Small intestine (tissue), 7 donors: ENCODE measurements around the gene ESRRA. TPM values are rescaled to one million over a fixed set of nuclear protein-coding genes. Genes with fewer than 3 reads are reported as not detected.

Experiments
- DNase-seq, 2 donors: peaks; one replicate each; pipeline versions ENCODE4 v3.0.0 to v3.0.0-alpha.2; 2013
- FAIRE-seq: peaks from 2 replicates; lab custom pipeline; 2012; peaks lifted over from hg19 to GRCh38; lab: Jason Lieb, UNC
- H3K27ac ChIP-seq, 3 donors: one replicate each; pipeline ENCODE4 v1.5.1; 2013; ENCODE audit warnings: low read length in 2 of 3, mild to moderate bottlenecking in 2 of 3, control low read depth in 1 of 3, inconsistent platforms in 1 of 3, low read depth in 1 of 3, moderate library complexity in 1 of 3
- H3K27me3 ChIP-seq, 3 donors: one replicate each; pipeline ENCODE4 v1.6.1; 2013; ENCODE audit warnings: low read length in 3 of 3, inconsistent platforms in 1 of 3; ENCODE audit not compliant: control insufficient read depth in 3 of 3, insufficient read depth in 3 of 3
- H3K36me3 ChIP-seq, 3 donors: one replicate each; pipeline ENCODE4 v1.6.1; 2013; ENCODE audit warnings: low read length in 3 of 3, inconsistent platforms in 1 of 3, low read depth in 1 of 3, mild to moderate bottlenecking in 1 of 3, moderate library complexity in 1 of 3; ENCODE audit not compliant: control insufficient read depth in 3 of 3, insufficient read depth in 2 of 3
- H3K4me1 ChIP-seq, 3 donors: one replicate each; pipeline ENCODE4 v1.6.1; 2013; ENCODE audit warnings: low read length in 2 of 3, inconsistent platforms in 1 of 3, low read depth in 1 of 3, mild to moderate bottlenecking in 1 of 3, moderate library complexity in 1 of 3; ENCODE audit not compliant: control insufficient read depth in 3 of 3, insufficient read depth in 2 of 3
- H3K4me3 ChIP-seq, 3 donors: one replicate each; pipeline ENCODE4 v1.5.1; 2013; ENCODE audit warnings: low read length in 3 of 3, control low read depth in 1 of 3, inconsistent platforms in 1 of 3, low read depth in 1 of 3, mild to moderate bottlenecking in 1 of 3, moderate library complexity in 1 of 3
- H3K9me3 ChIP-seq, 2 donors: one replicate each; pipeline ENCODE4 v1.6.1; 2013; ENCODE audit warnings: low read depth in 1 of 2, low read length in 1 of 2; ENCODE audit not compliant: control insufficient read depth in 2 of 2, insufficient read depth in 1 of 2
- WGBS, 3 donors: extraction: QIAGEN DNeasy Blood & Tissue Kit; methylation state at CpG; one replicate each; pipeline ENCODE4 v1.1.7; 2013; 5-methylcytosine and 5-hydroxymethylcytosine counted together
- polyA plus RNA-seq, 4 donors: library from polyadenylated mRNA; stranded (reverse) in 3 of 4; unstranded in 1 of 4; fragments of 200-250 nt in 3 of 4; fragments of 120-200 nt in 1 of 4; gene quantifications; one replicate each; pipeline versions ENCODE4 v1.2.1 to v1.2.3, GENCODE V29; 2013
- donor health status: healthy with polysubstance abuse.
- donor health status: control.
- donor health status: control.
- donor health status: Bipolar disorder and iron deficiency.
- donor health status: healthy.

ESRRA gene
- polyA plus RNA-seq, 4 donors: 85.1 to 417 (median 298) TPM

GRCh38 chr11:64342869-64343745 is 37.8 kb downstream of the ESRRA start:
- WGBS, 3 donors: 39 to 59% (median 58%) methylated on average over 14 to 29 of the region's 29 CpGs
- no peak for FAIRE-seq
- Histone ChIP-seq H3K36me3 (peaks cover 0 to 4% (median 0%) of the 10 kb centered on the region in 3 donors), H3K27me3 (peaks cover 0 to 23% (median 0%) of the 10 kb centered on the region in 3 donors), H3K4me3 (peak overlapping the region in 1 of 3 donors; percentile 12), H3K27ac (no peak overlapping the region), H3K4me1 (peaks cover 0 to 35% (median 10%) of the 10 kb centered on the region in 3 donors), H3K9me3 (no peaks in the 10 kb centered on the region)
- no peak for DNase-seq

GRCh38 chr11:64343767-64344559 is 38.6 kb downstream of the ESRRA start:
- H3K27ac ChIP-seq: peak overlapping the region in 1 of 3 donors; percentile 15
- peaks cover 0 to 35% (median 10%) of the 10 kb centered on the region in 3 donors for H3K4me1 ChIP-seq
- H3K27me3 ChIP-seq: peaks cover 0 to 23% (median 0%) of the 10 kb centered on the region in 3 donors
- WGBS, 3 donors: 81 to 83% (median 83%) methylated on average over 15 to 18 of the region's 18 CpGs
- no peak for FAIRE-seq
- H3K9me3 ChIP-seq: no peaks in the 10 kb centered on the region
- H3K36me3 ChIP-seq: peaks cover 0 to 5% (median 0%) of the 10 kb centered on the region in 3 donors
- H3K4me3 ChIP-seq: no peak overlapping the region
- peak in 1 of 2 donors; percentile 61 for DNase-seq

- no peak for FAIRE-seq
- 96 to 97% (median 96%) methylated on average over 22 to 28 of the region's 28 CpGs for WGBS, 3 donors
- no peak overlapping the region for H3K27ac ChIP-seq
- peaks cover 0 to 9% (median 0%) of the 10 kb centered on the region in 3 donors for H3K36me3 ChIP-seq
- no peaks in the 10 kb centered on the region for H3K9me3 ChIP-seq
- peaks cover 0 to 22% (median 0%) of the 10 kb centered on the region in 3 donors for H3K27me3 ChIP-seq
- no peak overlapping the region for H3K4me3 ChIP-seq
- no peak for DNase-seq
- peaks cover 0 to 35% (median 10%) of the 10 kb centered on the region in 3 donors for H3K4me1 ChIP-seq
Measured at GRCh38 chr11:64344787-64345186, 39.5 kb downstream of the ESRRA start.

- Histone ChIP-seq H3K4me1 (peaks cover 0 to 17% (median 0%) of the 10 kb centered on the region in 3 donors), H3K4me3 (no peak overlapping the region), H3K27ac (no peak overlapping the region), H3K36me3 (peaks cover 0 to 12% (median 0%) of the 10 kb centered on the region in 3 donors), H3K27me3 (no peaks in the 10 kb centered on the region), H3K9me3 (no peaks in the 10 kb centered on the region)
- DNase-seq (no peak), FAIRE-seq (no peak)
- WGBS, 3 donors: 86 to 93% (median 90%) methylated on average over 12 of the region's 12 CpGs
Measured at GRCh38 chr11:64347193-64347867, 42.0 kb downstream of the ESRRA start.

GRCh38 chr11:64348383-64349024 is 43.2 kb downstream of the ESRRA start:
- DNase-seq (no peak), FAIRE-seq (no peak)
- H3K27ac ChIP-seq: no peak overlapping the region
- H3K27me3 ChIP-seq: no peaks in the 10 kb centered on the region
- peaks cover 0 to 14% (median 0%) of the 10 kb centered on the region in 3 donors for H3K36me3 ChIP-seq
- 48 to 66% (median 63%) methylated on average over 12 to 14 of the region's 14 CpGs for WGBS, 3 donors
- H3K9me3 ChIP-seq: no peaks in the 10 kb centered on the region
- peaks cover 0 to 10% (median 0%) of the 10 kb centered on the region in 3 donors for H3K4me1 ChIP-seq
- H3K4me3 ChIP-seq: no peak overlapping the region

- peaks cover 0 to 5% (median 0%) of the 10 kb centered on the region in 3 donors for H3K4me1 ChIP-seq
Measured at GRCh38 chr11:64349025-64349387, 43.7 kb downstream of the ESRRA start.

GRCh38 chr11:64349404-64349803 is 44.1 kb downstream of the ESRRA start:
- FAIRE-seq: no peak
- Histone ChIP-seq H3K36me3 (peaks cover 0 to 10% (median 0%) of the 10 kb centered on the region in 3 donors), H3K4me3 (no peak overlapping the region), H3K27me3 (no peaks in the 10 kb centered on the region), H3K4me1 (peaks cover 0 to under 1% (median 0%) of the 10 kb centered on the region in 3 donors), H3K9me3 (no peaks in the 10 kb centered on the region), H3K27ac (no peak overlapping the region)
- WGBS, 3 donors: 74 to 82% (median 81%) methylated on average over 8 to 11 of the region's 11 CpGs
- DNase-seq: no peak

More at GRCh38 chr11:64349025-64349387, 43.7 kb downstream of the ESRRA start:
- no peak for DNase-seq
- no peak overlapping the region for H3K4me3 ChIP-seq
- 84 to 90% (median 90%) methylated on average over 5 to 7 of the region's 7 CpGs for WGBS, 3 donors
- H3K27ac ChIP-seq: no peak overlapping the region
- H3K9me3 ChIP-seq: no peaks in the 10 kb centered on the region
- FAIRE-seq: no peak
- H3K27me3 ChIP-seq: no peaks in the 10 kb centered on the region
- peaks cover 0 to 11% (median 0%) of the 10 kb centered on the region in 3 donors for H3K36me3 ChIP-seq
